GM18508 (cell line): ENCODE data around the gene ACSS1.

Experiments
- ATAC-seq: cut with Tn5 transposase; IDR thresholded peaks from one replicate; pipeline ENCODE4 v1.9.1; 2021; ENCODE audit warnings: moderate number of reproducible peaks; ENCODE audit not compliant: insufficient read depth, unreplicated experiment

ACSS1 gene

DNA sequence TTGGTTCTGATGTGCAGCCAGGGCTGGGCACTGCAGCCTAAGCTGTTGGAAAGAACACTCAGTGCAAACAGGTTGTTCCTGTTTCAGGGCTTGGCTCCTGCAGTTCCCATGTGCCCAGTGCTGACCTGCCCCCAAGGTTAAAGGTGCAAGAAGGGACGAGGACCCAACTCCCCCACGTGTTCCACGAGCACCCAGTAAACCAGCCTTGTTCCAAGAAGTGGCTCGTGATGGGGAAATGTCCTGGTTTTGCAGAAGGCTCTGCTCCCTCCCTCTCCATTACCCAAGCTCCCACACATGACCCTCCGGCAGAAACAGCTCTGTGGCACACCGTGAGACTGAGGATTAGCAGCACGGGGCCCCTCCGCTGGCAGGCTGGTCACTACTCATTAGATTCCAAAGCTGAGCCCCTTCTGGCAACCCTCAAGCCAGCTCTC lies 9.4 kb downstream of the ACSS1 start:
- no peak for ATAC-seq

DNA sequence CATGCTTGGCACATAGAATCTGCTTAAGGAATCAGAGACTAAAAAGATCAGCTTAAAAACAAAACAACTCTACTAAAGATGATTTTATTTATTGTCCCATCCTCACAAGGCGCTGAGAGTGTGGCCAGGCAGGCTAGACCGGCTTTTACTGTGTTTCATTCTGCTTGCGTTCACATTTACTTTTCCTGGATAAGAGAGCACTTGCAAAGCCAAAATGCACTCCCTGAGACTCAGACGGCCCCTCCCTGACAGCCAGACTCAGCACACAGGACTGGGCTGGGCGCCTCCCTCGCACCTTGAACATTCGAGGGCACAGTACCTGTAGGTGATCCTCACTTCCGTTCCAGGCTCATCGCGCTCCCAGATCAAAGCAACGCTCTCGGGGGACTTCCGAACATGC lies 10.2 kb downstream of the ACSS1 start:
- ATAC-seq: no peak

DNA sequence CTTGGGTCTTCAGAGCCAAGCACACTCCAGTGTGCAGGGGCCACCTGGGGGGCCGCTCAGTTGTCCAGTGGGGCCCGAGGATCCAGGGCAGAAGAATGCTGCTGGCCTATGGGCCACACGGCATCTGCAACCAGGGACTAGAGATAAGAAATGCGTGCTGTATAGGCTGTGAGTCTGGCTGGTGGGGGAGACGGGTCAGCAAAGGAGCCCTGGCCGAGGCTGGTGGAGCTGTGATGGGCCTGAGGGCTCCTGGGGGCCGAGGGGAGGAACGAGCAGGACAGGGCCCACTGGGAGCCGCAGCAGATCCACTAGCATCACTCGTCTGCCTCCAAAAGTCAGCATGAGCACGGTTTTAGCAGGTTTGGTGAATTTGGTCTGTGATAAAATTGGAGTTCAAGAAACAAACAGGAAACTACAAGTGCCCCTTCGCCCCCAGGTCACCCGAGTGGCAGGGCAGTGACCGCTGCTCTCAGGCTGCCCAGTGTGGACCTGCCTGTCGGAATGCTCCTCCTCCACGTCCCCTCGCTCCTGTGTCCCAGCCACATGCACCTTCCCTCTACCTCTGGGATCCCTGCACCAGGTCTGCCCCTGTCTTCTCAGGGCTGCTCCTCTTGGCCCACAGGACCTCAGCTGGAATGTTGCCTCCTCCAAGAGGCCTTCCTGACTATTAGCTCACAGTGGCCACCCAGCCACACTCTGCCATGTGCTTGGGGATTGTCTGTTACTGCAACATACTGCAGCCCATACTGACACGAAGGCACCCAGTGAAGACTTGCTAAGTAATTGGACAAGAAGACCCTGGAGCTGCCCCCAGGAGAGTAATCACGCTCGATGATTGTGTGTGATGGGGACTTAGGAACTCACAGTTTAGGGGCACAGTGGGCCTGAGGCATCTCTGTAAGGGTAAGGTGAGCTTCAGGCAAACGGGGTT lies 10.9 kb downstream of the ACSS1 start:
- ATAC-seq: no peak

DNA sequence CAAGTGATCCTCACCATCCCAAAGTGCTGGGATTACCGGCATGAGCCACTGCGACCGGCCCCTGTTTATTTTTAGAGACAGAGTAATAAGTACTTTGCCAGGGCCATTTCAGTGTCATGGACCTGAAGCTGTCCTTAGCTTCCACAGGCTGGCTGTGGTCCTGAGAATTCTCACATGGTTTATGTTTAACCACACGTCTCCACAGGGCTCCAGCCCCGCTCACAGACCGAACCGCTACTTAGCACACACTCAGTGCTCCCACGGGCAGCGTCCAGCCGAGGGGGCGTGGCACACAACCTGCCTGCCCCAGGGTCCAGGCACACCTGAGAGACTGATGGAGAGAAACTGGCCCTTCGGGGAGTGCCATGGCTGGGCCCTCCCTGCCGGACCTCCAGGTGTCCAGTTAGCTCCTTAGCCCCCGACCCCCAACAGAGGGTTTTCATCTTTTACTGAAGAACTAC lies 11.7 kb downstream of the ACSS1 start:
- ATAC-seq: no peak

DNA sequence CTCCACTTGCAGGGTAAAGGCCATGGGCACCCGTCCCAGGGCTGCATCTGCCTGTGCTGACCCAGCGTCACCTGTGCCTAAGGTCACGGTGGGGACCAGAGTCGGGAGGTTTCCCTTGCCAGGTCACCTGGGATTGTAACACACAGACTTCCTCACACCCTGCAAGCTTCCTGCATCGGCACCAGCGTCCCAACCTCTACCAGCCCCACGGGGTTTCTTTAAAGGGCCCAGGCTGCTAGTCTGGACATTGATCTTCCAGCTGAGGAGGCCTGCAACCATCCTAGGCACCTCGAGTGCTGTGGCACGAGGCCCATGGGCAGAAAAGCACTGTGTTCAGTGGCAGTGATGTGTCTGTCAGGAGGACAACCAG lies 12.6 kb downstream of the ACSS1 start:
- ATAC-seq: no peak

DNA sequence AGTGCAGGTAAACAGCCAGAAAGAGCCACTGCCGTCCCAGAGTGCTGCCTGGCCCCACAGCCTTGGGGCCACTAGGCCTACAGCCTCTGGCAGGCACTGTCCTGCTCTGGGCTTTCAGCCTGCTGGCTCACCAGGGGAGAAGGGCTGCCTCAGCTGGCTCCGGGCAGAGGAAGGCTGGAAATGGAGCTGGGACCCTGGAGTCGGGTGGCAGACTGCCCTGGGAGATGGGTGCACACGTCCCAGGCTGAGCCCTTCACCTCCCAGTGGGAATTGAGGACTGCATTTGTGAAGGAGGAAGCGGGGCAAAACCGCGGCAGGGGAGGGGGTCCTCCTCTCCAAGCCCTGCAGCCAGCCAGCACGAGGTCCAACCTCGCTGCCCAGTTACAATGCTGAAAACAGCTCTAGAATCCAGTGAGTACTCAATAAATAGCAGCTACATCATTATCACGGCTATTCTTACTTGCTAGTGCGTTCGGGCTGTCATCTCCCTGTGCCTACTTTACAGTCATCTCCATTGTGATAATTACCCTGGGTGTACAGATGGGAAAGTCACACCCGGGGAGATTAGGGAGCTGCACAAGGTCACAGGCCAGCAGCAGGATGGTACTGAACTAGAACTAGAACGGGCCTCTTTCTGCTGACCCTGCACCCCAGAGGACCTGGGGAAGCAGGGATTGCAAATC lies 13.1 kb downstream of the ACSS1 start:
- no peak for ATAC-seq

DNA sequence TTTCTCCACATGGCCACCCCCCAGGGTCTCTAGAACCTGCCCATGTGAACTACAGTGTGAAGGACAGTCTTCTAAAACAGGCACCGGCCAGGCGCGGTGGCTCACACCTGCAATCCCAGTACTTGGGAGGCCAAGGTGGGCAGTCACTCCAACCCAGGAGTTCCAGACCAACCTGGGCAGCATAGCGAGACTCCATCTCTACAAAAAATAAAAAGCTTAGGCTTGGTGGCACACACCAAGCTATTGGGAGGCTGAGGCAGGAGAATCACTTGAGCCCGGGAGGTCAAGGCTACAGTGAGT lies 13.7 kb downstream of the ACSS1 start:
- no peak for ATAC-seq

DNA sequence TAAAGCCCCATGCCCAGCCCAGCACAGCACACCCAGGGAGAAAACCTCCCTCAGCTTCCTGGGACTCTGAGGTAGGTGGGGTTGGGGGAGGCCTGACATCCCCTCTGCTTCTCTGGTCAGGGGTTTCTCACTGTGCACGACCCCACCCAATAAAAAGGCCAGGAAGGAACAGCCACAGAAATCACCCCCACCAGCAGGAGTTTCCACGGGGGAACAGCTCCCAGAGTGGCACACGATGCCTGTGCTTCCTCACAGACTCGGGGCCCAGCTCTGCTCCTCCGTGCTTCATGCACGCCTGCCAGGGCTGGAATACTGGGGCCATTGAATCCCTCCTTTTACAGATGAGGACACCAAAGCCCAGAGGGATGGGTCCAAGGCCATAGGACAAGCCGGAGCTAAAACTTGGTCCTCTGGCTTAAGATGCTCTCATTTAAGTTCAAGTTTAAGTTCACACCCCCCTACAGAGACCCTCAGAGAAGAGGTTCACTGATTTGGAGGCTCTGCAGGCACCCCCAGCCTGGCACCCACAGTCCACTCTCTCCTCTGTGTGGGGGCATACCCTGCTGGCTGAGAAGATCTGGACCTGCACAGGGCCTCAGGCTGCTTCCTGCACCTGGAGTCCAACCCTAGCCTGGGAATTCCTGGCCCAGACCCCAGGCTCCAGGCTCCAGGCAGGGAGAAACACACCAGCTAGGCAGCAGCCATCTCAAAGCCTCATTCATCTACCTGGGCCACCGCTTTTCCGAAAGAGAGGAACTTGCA lies 14.3 kb downstream of the ACSS1 start:
- no peak for ATAC-seq

DNA sequence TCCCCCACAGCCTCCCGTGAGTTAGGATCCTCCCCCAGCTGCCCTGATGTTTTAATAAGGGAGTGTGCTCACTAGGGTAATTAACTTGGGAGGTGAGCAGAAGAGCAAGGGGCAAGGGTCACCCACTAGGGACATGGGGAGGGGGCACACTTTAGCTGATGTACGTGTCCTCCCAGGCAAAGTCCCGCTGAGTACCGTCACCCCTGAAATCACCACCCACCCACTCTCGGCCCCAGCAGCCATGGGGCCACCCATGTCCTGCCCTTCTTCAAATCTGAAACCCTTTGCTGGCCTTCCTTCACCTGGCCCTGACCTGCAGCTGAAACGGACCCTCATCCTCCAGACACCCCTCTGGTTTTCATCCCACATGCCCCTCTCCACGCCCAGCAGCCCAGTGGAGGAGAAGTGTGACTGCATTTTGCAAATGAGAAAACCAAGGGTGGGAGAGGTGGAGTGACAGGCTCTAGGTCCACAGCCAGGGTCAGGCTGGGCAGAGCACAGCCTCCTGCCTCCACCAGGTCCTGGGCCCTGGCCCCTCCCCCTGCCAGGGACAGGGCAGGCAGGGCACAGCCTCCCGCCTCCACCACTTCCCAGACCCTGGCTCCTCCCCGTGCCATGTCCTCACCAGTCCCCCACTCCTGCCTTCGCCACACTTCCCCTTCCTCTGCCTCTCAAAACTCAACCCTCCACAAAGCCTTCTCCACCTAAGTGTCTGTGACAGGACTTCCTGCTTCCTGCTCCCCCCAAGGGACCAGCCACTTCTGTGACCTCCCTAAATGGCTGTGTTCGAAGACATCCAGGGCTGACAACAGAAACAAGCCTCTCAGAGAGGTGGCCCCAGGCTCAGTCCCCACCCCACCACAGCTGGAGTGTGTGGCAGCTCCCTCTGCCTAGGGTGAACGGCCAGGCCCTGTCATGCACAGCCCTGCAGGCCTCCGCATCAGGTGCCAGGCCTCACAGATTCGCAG lies 15.1 kb downstream of the ACSS1 start:
- peak; percentile 61 for ATAC-seq

DNA sequence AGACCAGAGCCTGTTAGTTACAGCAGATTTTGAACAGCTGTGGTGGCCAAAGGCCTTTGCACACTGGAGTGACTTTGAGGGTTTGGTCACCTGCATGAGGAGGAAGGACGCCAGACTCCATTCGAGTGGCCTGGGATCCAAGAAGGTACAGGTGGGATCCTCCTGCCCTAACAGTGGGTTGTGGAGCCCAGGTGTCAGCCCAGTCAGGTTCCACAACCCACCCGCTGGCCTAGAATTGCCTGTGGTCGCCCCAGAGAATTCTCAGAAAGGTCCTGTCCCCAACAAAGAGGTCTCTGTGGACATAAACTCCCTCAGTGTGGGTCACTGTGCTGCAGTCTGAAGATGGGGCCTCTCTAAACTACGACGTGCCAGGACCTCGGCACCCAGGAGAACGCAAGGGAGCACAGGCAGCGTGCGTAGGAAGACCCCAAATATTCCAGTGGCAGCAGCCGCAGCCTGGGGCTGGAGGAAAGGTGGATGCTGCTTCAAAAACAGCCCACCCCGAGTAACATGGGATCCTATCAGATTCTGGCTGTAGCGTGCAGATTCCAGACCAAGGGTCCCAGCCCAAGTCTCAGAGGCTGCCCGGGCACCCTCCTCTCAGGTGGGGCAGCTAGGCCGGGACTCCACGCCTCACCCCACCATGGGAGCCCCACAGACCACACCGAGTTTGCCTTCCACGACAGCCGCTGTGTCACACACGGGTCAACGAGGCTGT lies 16.0 kb downstream of the ACSS1 start:
- no peak for ATAC-seq

DNA sequence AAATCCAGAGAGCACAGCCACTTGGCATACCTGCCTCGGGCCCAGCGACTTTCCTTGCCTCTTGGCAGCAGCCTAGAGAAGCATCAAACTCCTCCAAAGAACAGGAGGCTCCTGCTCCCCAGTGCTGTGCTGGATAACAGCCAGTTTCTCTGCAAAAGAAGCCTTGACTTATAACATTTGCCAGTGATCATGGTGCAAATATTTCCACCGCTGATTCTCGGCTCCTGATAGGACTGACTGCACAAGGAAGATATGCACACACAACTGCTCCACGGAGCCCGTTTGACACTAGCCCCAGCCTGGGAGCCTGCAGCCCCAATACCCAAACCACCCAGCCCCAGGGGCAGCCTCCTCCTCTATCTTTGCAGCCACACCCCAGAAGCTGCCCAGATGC lies 17.5 kb downstream of the ACSS1 start:
- no peak for ATAC-seq

DNA sequence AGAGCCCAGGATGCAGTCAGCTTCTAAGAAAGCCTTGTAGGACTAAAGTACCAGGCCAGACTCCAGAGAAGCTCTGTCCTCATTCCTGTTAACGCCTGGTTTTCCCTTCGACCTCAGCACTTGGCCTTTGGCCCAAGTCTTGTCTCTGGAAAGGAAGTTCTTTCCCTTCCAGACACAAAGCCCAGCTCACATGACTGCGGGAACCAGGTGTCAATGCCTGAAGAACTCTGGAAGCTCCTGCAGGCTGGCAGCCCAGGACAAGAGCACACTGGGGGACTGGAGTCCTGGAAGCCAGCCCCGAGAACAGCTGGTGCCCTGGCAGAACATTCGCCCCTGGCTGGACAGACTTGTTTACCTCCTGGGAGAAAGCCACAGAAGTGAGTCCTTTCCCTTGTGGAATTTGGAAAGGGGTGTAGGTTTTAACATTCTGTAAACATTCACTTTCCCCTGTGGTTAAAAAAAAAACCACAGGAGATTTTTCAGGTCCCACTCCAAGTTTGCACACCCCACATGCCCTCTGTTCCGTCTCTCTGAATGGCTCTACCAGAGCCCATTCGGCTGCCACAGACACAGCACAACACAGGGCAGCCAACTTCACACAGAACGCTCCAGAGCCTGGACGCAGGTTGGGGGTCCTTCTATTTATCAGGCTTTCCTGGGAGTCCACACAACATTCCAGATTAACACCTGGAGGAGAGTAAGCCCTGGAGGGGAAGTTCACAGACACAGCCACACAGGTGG lies 18.1 kb downstream of the ACSS1 start:
- no peak for ATAC-seq

DNA sequence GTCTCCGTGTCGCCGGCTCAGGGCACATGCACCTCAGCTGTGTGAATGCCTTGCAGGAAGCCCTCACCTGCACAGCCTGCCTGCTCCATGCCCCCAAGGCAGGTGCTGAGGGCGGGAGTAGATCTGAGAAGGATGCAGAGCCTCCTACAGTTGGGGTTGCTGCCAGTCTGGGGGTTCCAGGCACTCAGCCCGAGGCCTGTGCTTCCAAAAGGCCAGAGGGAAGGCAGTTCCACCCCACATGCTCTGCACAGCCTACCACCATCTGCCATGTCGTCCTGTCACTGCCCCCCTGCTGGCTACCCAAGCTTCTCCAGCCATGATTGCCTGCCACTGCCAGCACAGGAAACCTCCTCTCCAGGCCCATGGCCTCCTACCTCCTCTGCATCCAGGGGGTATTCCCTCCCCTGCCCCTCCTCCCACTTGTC lies 19.3 kb downstream of the ACSS1 start:
- no peak for ATAC-seq

DNA sequence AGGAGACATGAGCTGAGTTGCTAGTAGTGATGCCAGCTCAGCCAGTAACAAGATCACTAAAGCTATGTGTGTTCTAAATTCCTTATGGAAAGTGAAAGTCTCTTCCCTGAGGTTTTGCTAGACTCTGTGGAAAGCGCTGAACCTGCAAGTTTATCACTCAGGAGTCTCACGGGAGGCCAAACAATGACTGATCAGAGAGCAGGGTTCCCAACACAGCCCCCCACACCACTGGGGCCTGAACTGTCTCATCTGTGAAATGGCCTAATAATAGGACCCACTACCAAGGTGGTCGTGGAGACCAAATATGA lies 19.9 kb downstream of the ACSS1 start:
- ATAC-seq: no peak

DNA sequence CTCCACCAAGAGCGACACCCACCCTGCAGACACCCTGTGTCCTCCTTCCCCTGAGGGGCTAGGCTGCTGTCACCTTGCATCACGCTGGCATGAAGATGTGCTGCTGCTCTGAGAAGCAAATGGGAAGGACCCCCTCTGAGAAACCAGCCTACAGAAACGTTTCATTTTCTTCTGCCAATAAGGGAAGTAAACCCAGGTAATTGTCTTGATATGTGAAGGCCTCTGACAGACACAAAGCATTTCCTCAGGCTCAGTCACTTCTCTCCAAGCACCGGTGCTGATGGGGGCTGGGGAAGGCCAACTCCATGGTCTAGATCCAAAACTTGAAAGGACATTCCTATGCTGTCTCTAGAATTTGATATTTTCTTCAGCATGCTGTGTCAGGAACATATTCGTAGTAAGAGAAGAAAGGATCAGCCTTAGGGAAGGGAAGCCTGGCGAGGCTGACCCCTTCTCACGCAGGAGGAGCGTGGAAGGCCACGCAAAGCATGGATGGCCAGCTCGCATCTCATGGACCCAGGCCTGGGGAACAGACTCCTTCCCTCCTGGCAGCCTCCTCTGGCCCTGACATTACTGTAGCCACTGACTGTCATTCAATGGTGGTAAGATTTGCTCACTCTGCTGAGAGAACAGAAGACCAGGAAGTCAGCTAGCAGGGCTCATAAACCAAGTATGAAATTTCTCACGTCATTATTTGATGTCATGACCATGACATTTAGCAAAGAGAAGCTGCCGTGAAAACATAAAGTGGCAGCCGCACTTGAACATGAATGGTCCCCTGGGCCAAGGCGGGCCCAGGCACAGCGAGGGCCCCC lies 20.4 kb downstream of the ACSS1 start:
- no peak for ATAC-seq

DNA sequence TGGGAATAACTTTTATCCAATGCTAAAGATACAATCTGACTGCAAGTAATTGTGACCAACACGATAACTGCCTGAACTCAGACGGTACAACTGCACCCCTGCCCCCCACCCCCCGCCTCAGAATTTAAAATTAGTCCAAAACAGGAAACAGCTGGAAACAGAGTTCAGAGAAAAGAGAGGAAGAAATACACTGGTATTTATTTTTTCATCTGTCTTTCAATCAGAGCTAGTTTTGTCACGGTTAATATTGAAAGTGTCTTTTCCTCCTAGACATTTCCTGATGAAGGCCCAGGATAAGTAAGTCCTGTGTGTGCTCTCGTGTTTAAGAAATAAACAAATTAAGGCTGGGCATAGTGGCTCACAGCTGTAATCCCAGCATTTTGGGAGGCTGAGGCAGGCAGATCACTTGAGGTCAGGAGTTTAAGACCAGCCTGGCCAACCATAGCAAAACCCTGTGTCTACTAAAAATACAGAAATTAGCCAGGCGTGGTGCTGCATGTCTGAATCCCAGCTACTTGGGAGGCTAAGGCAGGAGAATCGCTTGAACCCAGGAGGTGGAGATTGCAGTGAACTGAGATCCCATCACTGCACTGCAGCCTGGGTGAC lies 21.5 kb downstream of the ACSS1 start:
- no peak for ATAC-seq

DNA sequence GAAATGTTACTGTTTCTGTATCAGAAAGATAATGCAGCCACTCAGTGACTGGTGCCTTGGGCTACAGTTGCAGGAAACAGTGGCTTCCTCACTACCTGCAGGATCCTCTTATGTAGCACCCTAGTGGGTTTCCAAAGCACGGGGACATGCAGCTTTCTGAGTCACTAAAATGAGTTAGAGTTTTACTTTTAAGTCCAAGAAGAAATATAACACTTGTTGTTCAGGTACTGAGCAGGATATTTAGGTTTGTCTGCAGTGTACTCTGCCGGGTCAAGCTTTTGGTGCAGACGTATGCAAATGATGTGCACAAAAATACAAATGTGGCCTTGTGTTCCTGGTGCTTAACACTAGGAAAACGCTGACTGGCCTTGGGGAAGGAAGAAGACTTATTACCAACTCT lies 22.0 kb downstream of the ACSS1 start:
- ATAC-seq: no peak

DNA sequence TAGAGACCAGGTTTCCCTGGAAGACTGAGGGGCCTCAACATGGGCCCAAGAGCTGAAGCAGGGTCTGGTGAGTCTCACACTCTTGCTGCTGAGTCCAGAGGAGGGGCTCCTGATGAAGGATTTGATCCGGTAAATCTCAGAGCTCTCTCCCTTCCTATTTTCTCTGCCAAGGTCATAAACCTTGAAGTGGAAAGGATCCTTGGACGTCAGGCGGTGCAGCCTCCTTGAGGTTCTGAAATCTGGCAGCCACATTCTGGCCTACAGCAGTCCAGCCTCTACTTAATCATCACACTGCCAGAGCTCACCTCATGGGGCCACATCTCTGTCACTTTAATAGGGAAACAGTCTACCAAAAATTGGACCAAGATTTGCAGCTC lies 24.0 kb downstream of the ACSS1 start:
- no peak for ATAC-seq
